DND-41 (cell line): ENCODE measurements around the gene TMEM128.

ENCODE experiments used
- ATAC-seq: fragments of 200-7000 bp; cut with Tn5 transposase; 3 replicates; pipeline ENCODE4 v1.9.1; 2021; ENCODE audit warnings: low read depth; ENCODE audit not compliant: insufficient read depth
- DNase-seq: peaks from one replicate; pipeline ENCODE4 v3.0.0-alpha.2; 2020
- H2AFZ ChIP-seq: 2 replicates; pipeline ENCODE4 v1.6.0; 2012; ENCODE audit warnings: low read depth, low read length
- H3K27ac ChIP-seq: 2 replicates; pipeline ENCODE4 v1.5.1; 2012; ENCODE audit warnings: low read length, inconsistent platforms
- H3K27me3 ChIP-seq: fragments of 200-600 bp; sonication (generic); 2 replicates; pipeline ENCODE4 v1.6.0; 2012; ENCODE audit warnings: low read length, mild to moderate bottlenecking, inconsistent platforms; ENCODE audit not compliant: insufficient read depth, poor library complexity
- H3K36me3 ChIP-seq: 2 replicates; pipeline ENCODE4 v1.5.1; 2012; ENCODE audit warnings: low read length, inconsistent platforms; ENCODE audit not compliant: insufficient read depth
- H3K4me1 ChIP-seq: 2 replicates; pipeline ENCODE4 v1.5.1; 2012; ENCODE audit warnings: mild to moderate bottlenecking, low read length; ENCODE audit not compliant: insufficient read depth
- H3K4me2 ChIP-seq: 2 replicates; pipeline ENCODE4 v1.6.0; 2012; ENCODE audit warnings: mild to moderate bottlenecking, moderate library complexity, low read length, inconsistent platforms; ENCODE audit not compliant: insufficient read depth
- H3K4me3 ChIP-seq, 2 experiments: fragments of 200-600 bp in 1 of 2; shearing (Covaris generic) in 1 of 2; 2 replicates each; pipeline ENCODE4 v1.5.1; 2012 to 2016; ENCODE audit warnings: inconsistent platforms in 2 of 2, low read length in 2 of 2, mild to moderate bottlenecking in 2 of 2, low read depth in 1 of 2, moderate library complexity in 1 of 2
- H3K79me2 ChIP-seq: 2 replicates; pipeline ENCODE4 v1.6.0; 2012; ENCODE audit warnings: low read length, inconsistent platforms; ENCODE audit not compliant: insufficient read depth
- H3K9ac ChIP-seq: 2 replicates; pipeline ENCODE4 v1.6.0; 2012; ENCODE audit warnings: low read depth, mild to moderate bottlenecking, inconsistent platforms, low read length, moderate library complexity
- H3K9me3 ChIP-seq: 2 replicates; pipeline ENCODE4 v1.5.1; 2012; ENCODE audit warnings: low read length, moderate library complexity, mild to moderate bottlenecking, inconsistent platforms; ENCODE audit not compliant: insufficient read depth, severe bottlenecking
- H4K20me1 ChIP-seq: 2 replicates; pipeline ENCODE4 v1.6.0; 2012; ENCODE audit warnings: low read length; ENCODE audit not compliant: insufficient read depth
- CTCF ChIP-seq: IDR thresholded peaks from 2 replicates; pipeline ENCODE4 v1.5.1; 2012; ENCODE audit warnings: borderline replicate concordance, low read length, moderate library complexity, mild to moderate bottlenecking; ENCODE audit not compliant: poor library complexity, severe bottlenecking; ENCODE audit errors: extremely low read depth
- EZH2 ChIP-seq: IDR thresholded peaks from 3 replicates; pipeline ENCODE4 v1.6.1; 2012; ENCODE audit warnings: borderline replicate concordance, low read depth, mild to moderate bottlenecking, moderate library complexity, low read length, inconsistent platforms; ENCODE audit not compliant: severe bottlenecking

The TMEM128 gene

GRCh38 chr4:4226606-4227438, 21.2 kb downstream of the TMEM128 start, which contains the start of gene OTOP1:
Gene OTOP1 (minus strand): TSS chr4:4226929. CDS start chr4:4226864, 65 bp downstream.
- Histone ChIP-seq H3K79me2 (no peaks in the 10 kb centered on the region), H3K4me1 (no peaks in the 10 kb centered on the region), H4K20me1 (no peaks in the 10 kb centered on the region), H3K4me3 (no peak within 1 kb of the TSS), H3K9me3 (no peaks in the 10 kb centered on the region), H3K27me3 (no peaks in the 10 kb centered on the region), H3K36me3 (no peaks in the 10 kb centered on the region), H3K9ac (no peak within 1 kb of the TSS), H2AFZ (no peak within 1 kb of the TSS), H3K27ac (no peak within 1 kb of the TSS), H3K4me2 (no peak within 1 kb of the TSS)
- TF ChIP-seq EZH2 (no peak), CTCF (no peak)
- ATAC-seq = no peak
- DNase-seq = no peak

GRCh38 chr4:4225915-4226605, 22.0 kb downstream of the TMEM128 start:
- Histone ChIP-seq H3K27me3 (no peaks in the 10 kb centered on the region), H3K9me3 (no peaks in the 10 kb centered on the region), H3K27ac (no peak overlapping the region), H3K9ac (no peak overlapping the region), H2AFZ (no peak overlapping the region), H3K79me2 (no peaks in the 10 kb centered on the region), H3K36me3 (no peaks in the 10 kb centered on the region), H4K20me1 (no peaks in the 10 kb centered on the region), H3K4me3 (no peak overlapping the region), H3K4me1 (no peaks in the 10 kb centered on the region), H3K4me2 (no peak overlapping the region)
- DNase-seq (no peak), ATAC-seq (no peak)
- TF ChIP-seq EZH2 (no peak), CTCF (no peak)

GRCh38 chr4:4217113-4217512, 30.9 kb downstream of the TMEM128 start:
- H3K27ac ChIP-seq = no peak overlapping the region
- no peak for DNase-seq
- no peak overlapping the region for H3K4me3 ChIP-seq
- TF ChIP-seq EZH2 (no peak), CTCF (no peak)
- ATAC-seq = no peak
- no peaks in the 10 kb centered on the region for H3K27me3 ChIP-seq
- no peaks in the 10 kb centered on the region for H3K9me3 ChIP-seq
- H2AFZ ChIP-seq = no peak overlapping the region
- H3K36me3 ChIP-seq = no peaks in the 10 kb centered on the region
- no peak overlapping the region for H3K9ac ChIP-seq
- no peaks in the 10 kb centered on the region for H3K79me2 ChIP-seq
- H3K4me1 ChIP-seq = no peaks in the 10 kb centered on the region
- no peaks in the 10 kb centered on the region for H4K20me1 ChIP-seq
- H3K4me2 ChIP-seq = no peak overlapping the region
